GM18508 (cell line): ENCODE data around the gene TULP4.
"Not testable (repeated sequence)": the region's sequence is repeated elsewhere in the genome, so short reads cannot be mapped to it uniquely, and the experiment has no call there.

Source experiments
- ATAC-seq: cut with Tn5 transposase; IDR thresholded peaks from one replicate; pipeline ENCODE4 v1.9.1; 2021; ENCODE audit warnings: moderate number of reproducible peaks; ENCODE audit not compliant: insufficient read depth, unreplicated experiment

Gene TULP4

GRCh38 chr6:158457131-158457530, 144.9 kb downstream of the TULP4 start:
- no peak for ATAC-seq

DNA sequence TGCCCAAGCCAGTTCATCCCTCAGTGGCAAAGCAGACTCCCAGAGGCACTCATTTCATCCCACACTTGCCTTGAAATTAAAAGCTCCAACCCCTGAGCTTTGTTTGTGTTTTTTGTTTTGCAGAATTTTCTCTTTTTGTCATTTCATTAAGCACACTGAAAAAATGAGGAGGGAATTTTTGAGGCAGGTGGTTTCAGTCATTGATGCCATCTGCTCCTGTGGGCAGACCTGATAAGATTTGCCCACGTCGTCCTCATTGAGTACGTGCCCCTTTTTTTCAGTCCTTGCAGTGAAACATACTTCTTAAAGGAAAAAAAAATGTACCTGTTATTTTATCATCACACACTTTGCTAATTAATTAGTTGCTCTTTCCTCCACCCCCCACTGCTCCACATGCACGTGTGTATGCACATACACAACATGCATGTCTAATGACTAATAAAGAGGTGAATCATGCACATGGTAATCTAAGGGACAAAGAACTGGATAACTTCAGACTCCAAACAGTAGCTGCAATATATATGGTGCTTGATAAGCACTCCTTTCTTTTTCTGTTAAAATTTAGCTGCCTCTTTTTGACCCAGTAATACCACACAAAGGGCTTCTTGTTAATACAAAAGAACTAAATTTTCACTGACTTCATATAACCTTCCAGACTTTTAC, 145.5 kb downstream of the TULP4 start:
- ATAC-seq: no peak

- ATAC-seq: no peak
Measured at GRCh38 chr6:158459726-158460125, 147.5 kb downstream of the TULP4 start.

GRCh38 chr6:158460602-158461169, 148.4 kb downstream of the TULP4 start:
- ATAC-seq: no peak

- ATAC-seq: no peak
Measured at GRCh38 chr6:158461954-158462353, 149.7 kb downstream of the TULP4 start.

DNA sequence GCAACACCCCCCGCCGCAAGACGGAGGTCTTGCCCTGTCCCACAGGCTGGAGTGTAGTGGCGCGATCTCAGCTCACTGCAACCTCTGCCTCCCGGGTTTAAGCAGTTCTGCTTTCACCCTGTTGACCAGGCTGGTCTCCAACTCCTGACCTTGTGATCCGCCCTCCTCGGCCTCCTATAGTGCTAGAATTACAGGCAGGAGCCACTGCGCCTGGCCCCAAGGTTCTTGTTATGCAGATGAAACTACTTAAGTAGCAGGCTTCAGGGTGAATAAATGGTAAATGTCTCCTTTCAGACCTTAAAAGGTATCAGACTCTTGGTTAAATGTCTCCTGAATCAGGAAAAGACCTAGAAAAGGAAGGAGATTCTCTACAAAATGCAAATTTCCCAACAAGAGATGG, 152.2 kb downstream of the TULP4 start:
- ATAC-seq: no peak

DNA sequence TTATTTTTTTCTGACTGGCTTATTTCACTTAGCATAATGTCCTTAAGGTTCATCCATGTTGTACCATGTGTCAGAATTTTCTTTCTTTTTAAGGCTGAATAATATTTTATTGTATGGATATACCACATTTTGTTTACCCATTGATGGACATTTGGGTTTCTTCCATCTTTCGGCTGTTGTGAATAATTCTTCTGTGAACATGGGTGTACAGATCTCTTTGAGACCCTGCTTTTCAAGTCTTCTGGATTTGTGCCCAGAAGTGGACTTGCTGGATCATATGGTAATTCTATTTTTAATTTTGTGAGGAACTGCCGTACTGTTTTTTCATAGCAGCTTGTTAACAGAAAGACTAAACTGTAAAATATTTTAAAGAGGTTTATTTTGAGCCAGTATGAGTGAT, 153.0 kb downstream of the TULP4 start:
- no peak for ATAC-seq

GRCh38 chr6:158465747-158466146, 153.5 kb downstream of the TULP4 start:
- no peak for ATAC-seq

GRCh38 chr6:158467923-158468322, 155.7 kb downstream of the TULP4 start:
- ATAC-seq: no peak

GRCh38 chr6:158468666-158469065, 156.4 kb downstream of the TULP4 start:
- no peak for ATAC-seq

- ATAC-seq: not testable (repeated sequence)
Measured at GRCh38 chr6:158470023-158470422, 157.8 kb downstream of the TULP4 start.

DNA sequence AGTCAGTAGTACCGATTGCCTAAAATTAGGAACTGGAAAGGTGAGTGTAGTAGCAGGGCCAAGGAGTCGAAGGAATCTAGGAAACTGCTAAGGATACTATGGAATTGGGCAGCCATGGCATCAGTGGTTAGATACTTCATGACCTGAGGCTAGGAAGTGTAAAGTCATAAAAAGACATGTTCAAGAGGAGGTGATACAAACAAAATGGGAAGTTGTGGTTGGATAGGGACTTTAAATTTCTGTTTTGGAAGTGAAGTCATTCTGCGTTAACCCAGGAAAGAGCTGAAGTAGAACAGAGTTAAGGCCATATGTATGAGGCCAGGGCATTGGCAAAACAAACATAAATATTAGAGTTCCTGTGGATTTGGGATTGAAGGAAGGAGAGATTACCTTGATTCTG, 159.1 kb downstream of the TULP4 start:
- no peak for ATAC-seq

- ATAC-seq: no peak
Measured at GRCh38 chr6:158472447-158472846, 160.2 kb downstream of the TULP4 start.

GRCh38 chr6:158474961-158475343, 162.7 kb downstream of the TULP4 start:
- no peak for ATAC-seq

GRCh38 chr6:158475344-158476302, 163.4 kb downstream of the TULP4 start:
- ATAC-seq: peak; percentile 64

- ATAC-seq: no peak
Measured at GRCh38 chr6:158476389-158476788, 164.1 kb downstream of the TULP4 start.

DNA sequence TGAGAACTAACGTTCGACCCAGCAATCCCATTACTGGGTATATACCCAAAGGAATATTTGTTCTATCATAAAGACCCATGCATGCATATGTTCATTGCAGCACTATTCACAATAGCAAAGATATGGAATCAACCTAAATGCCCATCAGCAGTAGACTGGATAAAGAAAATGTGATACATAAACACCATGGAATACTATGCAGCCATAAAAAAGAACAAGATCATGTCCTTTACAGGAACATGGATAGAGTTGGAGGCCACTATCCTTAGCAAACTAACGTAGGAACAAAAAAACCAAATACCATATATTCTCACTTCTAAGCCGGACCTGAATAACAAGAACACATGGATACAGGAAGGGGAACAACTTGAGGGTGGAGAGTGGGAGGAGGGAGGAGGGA, 165.5 kb downstream of the TULP4 start:
- not testable (repeated sequence) for ATAC-seq

DNA sequence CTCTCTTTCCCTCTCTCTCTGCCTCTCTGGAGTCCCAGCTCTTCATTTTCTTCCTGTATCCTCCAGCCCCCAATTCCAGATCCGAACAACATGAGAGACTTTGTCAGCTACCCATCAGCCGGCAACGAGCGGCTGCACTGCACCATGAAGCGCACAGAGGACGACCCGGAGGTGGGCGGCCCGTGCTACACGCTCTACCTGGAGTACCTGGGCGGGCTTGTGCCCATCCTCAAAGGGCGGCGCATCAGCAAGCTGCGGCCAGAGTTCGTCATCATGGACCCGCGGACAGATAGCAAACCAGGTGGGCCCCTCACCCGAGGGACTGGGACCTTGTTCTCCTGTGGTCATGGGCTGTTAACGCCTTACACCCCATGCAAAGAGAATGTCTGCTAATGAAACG, 168.7 kb downstream of the TULP4 start:
- no peak for ATAC-seq

DNA sequence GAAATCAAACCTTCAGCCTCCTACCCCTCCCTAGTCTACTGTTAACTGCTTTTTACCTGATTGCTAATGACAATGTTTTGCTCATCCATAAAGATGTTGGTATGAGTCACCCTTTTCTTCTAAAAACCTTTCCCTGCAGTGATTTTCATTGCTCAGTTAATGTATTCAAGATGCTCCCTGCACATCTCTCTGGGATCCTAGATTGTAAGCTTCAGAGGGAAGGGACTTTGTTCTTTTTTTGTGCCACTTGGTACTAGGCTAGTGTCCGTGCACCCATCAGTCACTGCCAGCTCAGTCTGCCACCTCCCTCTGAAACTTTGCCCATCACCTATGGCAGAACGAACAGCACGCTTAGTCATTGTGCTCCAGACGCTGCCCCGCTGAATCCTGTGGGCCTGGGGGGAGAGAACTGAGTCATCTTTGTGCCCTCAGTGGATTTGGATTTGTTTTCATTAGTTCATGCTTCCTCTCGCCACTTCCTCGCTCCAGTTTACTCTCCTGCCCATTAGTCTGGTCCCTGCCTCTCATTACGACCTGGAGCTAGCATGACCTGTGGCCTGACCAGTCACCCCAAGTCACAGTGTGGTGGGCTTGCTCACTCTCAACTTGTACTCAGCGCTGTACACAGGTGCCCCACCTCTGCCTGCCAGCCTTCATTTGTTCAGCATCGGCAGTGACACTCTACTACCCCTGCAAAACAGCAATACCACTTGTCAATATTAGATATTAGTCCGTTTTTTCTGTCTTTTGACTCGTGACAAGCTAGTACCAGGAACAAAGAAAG, 169.6 kb downstream of the TULP4 start:
- no peak for ATAC-seq

DNA sequence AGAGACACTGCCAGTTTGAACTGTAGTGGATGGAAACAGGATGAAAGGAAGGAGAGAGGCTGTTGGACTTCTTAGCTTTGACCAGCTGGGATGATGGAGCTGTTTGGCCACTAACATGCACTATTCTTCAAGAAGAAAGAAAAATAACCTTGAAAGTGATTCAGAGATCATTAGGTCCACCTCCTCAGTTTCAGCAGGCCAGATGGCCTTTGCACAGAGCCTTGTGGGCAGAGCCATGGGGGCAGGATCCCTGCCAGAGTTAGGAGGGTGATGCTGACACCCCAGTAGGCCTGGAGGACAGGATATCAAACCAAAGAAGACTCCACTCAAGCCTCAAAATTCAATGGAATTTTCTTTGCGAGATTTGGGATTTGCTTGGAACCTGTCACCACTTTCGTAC, 173.2 kb downstream of the TULP4 start:
- no peak for ATAC-seq

- ATAC-seq: no peak
Measured at GRCh38 chr6:158487495-158487894, 175.2 kb downstream of the TULP4 start.
